ENCODE results near the gene RNASET2.

DNA sequence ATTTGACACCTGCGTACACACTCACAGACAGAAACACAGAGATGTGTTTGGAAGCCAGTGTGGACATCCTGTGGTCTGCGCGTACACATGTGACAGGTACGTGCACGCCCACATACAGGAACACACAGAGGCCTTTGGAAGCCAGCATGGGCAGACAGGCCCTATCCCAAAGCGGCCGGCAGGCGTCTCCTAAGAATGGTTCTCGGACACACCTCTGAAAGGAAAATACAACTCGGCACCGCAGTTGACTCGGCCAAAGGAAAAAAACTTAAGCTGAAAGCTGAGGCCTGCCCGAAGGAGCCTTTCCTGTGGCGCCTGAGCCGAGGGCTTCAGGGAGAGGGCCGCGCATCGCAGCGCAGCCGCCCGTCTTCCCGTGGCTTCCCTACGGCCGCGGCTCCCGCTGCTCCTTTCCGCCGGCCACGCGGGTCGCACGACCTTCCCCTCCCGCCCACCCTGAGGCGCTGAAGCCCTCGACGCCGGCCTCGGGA lies 41.5 kb upstream of the RNASET2 start:
- TF ChIP-seq CTCF (conservative IDR thresholded peaks at IDR 0.05 in 1 of 2, IDR thresholded peaks at IDR 0.05 in 1 of 2; ENCODE audit: low read depth in 1 of 2, low read length in 2 of 2) (peak; percentile 55 to 70), EZH2 (IDR thresholded peaks at IDR 0.05; ENCODE audit: low read length, missing control alignments) (no peak)
